DMS53 treated with DMSO at 0.1 percent for 48 hours (cell line): Measurements from ENCODE around the gene TEX264.
"Not testable (repeated sequence)": the region's sequence is repeated elsewhere in the genome, so short reads cannot be mapped to it uniquely, and the experiment has no call there.

Source experiments
- DNase-seq: peaks from one replicate; lab custom pipeline; 2025; ENCODE audit not compliant: unreplicated experiment; lab: John Stamatoyannopoulos, UW

The TEX264 gene, protein sequence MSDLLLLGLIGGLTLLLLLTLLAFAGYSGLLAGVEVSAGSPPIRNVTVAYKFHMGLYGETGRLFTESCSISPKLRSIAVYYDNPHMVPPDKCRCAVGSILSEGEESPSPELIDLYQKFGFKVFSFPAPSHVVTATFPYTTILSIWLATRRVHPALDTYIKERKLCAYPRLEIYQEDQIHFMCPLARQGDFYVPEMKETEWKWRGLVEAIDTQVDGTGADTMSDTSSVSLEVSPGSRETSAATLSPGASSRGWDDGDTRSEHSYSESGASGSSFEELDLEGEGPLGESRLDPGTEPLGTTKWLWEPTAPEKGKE

DNA sequence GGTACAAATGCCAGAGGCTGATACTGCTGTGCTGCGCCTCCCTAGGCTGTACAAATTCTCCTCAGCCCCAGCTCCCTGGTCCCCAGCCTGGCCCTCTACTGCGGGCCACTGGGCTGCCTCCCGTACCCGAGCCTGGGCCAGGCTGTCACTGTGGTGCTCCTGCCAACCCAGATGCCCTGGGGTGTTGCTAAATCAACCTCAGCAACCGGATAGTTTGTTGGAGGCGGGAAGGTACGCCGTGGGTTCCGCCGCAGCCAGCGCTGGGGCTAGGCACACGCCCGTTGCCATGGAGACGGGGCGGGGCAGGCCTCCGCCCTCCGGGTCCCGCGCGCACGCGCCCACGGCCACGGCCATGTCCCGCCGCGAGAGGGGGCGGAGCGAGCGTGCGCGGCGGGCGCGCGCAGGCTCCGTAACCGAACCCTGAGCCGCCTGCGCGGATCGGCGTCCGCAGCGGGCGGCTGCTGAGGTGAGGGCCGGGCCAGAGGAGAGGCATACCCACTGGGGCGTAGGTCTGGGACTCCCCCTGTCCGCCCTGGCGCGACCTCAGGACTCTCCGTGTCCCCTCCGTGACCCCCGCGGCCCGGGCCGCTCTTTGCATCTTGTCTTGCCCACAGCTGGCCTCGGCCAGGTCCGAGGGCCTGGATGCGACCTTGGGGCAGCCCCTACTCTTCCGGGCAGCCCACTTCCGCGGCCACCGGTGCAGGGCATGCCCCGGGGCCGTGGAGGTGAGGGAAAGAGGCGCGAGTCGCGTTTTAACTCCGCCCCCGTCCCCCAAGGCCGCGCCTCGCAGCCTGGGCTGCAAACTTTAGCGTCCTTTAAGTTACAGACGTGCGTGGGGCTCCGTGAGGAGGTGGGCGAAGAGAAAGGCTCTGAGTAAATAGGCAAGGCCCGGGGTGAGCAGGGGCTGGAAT lies at the start of gene TEX264:
Gene TEX264, plus strand, starts transcription at position 430 of the 911 bp plus-strand sequence. CDS start 3,053 bp downstream, outside the sequence.
- DNase-seq: peak; percentile 39

DNA sequence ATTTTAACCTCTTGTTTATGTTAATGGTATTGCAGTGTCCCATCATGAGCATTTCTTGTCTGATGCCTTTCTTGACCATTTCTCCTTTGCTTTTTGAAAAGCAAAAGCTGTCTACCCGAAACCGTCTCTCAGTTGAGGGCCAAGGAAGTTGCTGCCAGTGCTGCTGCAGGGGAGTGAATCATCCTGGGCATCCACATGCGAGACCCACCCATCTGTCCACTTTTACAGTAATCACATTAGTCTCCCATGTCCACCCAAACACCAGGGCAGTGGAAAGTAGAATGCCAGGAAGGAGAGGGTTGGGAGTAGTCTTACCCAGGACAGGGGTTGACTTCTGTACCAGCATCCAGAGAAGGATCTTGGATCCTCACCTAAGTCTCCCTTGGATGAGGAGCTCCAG lies 48.6 kb upstream of the TEX264 start:
- no peak for DNase-seq

DNA sequence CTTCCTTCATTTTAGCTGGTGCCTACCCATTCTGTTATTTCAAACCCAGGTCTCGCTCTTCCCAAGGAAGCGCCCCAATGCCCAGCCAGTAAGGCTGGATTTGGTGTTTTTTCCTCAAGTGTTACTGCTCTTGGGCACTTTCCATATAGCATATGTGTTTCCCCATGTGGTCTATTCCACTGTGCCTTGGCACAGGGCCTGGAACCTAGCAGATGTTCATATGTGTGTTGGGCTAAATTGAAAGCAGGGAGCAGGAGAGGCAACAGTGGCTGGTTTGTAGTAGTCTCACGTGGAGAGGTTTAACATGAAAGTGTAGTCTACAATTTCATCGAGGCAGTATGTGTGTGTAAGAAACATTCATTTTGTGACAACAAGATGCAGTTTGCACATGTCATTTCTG lies 48.2 kb upstream of the TEX264 start:
- DNase-seq: no peak

DNA sequence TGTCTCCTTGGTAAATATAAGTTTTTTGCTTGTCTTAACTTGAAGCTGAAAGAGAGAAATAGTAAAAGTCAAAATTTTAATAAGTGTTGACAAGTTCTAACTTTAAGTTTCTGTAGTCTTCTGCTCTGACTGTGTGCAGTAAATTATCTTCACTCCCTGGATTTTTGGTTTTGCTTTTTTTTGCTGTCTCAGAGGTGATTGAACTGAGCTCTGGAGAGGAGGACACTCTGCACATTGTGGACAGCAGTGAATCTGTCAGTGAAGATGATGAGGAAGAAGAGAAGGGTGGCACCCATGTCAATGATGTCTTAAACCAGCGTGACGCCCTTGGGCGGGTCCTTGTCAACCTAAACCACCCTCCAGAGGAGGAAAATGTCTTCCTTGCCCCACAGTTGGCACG lies 40.5 kb upstream of the TEX264 start:
- DNase-seq: no peak

GRCh38 chr3:51637144-51637940 lies 33.7 kb upstream of the TEX264 start:
- DNase-seq: no peak

GRCh38 chr3:51637941-51638471 lies 33.0 kb upstream of the TEX264 start:
- no peak for DNase-seq

- no peak for DNase-seq
These were observed 28.6 kb upstream of the TEX264 start for GRCh38 chr3:51642462-51642861.

DNA sequence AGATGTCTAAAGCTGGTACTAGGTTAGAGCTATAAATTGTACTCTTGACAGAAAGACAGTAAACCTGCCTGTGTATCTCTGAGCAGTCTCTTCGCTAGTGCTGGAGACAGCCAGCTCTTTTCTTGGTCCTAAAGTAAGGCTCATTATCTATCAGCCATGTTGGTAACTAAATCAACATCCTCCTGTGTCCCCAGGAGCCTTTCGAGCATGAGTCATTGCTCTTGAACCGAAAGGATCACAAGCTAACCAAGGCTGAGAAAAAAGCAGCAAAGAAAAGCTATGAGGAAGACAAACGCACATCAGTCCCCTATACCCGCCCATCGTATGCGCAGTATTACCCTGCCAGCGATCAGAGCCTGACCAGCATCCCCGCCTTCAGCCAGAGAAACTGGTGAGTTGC lies 25.0 kb upstream of the TEX264 start:
- DNase-seq: no peak

GRCh38 chr3:51652103-51652502 lies 18.9 kb upstream of the TEX264 start:
- DNase-seq: not testable (repeated sequence)

GRCh38 chr3:51653409-51653808 lies 17.6 kb upstream of the TEX264 start:
- not testable (repeated sequence) for DNase-seq

- no peak for DNase-seq
These were observed 13.8 kb upstream of the TEX264 start for GRCh38 chr3:51657234-51657633.

- DNase-seq: no peak
These were observed 11.1 kb upstream of the TEX264 start for GRCh38 chr3:51659942-51660341.

DNA sequence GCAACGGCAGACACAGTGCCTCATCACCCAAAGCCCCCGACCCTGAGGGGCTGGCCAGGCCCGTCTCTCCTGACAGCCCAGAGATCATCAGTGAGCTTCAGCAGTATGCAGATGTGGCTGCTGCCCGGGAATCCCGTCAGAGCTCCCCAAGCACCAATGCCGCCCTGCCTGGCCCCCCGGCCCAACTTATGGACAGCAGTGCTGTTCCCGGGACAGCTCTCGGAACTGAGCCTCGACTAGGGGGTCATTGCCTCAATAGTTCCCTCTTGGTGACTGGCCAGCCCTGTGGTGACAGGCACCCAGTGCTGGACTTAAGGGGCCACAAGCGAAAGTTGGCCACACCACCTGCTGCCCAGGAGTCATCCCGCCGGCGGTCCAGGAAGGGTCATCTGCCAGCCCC lies 8.6 kb upstream of the TEX264 start:
- DNase-seq: no peak

- DNase-seq: no peak
These were observed 2.3 kb upstream of the TEX264 start for GRCh38 chr3:51668756-51669155.

DNA sequence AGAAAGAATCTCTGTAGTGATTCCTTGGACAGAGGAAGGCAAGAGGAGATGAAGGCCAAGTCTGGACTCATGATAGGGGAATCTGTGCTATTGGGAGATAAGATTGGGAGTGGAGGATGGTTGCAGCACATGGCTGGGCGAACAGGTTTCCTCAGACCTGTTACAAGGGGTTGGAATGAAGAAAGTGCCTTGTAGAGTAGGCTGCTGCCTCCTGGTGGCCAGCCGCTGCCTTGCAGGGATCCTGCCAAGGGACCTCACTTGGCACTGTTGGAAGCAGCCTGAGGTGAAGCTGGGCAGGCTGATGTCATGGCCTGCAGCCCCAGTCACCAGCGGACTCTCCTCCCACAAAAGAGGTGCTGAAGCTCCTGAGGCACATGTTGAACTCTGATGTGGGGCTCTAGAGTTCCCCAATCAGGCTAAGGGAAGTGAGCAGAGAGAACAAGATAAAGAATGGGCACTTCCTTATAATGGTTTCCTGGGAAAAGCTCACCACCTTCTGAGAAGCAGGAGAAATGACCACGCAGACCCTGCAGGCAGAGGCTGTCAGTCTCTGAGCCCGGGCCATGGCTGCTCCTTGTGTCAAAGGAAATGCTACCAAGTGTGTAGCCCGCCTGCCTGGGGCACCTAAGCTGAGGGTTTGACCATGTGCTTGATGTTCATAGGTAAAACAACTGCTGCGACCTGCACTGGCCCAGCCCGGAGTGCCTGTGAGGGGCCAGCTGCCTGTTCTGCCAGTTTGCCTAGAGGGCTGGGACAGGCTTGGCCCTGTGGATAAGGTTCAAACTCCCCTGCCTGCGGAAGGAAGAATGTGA lies 1.6 kb upstream of the TEX264 start:
- peak; percentile 19 for DNase-seq

DNA sequence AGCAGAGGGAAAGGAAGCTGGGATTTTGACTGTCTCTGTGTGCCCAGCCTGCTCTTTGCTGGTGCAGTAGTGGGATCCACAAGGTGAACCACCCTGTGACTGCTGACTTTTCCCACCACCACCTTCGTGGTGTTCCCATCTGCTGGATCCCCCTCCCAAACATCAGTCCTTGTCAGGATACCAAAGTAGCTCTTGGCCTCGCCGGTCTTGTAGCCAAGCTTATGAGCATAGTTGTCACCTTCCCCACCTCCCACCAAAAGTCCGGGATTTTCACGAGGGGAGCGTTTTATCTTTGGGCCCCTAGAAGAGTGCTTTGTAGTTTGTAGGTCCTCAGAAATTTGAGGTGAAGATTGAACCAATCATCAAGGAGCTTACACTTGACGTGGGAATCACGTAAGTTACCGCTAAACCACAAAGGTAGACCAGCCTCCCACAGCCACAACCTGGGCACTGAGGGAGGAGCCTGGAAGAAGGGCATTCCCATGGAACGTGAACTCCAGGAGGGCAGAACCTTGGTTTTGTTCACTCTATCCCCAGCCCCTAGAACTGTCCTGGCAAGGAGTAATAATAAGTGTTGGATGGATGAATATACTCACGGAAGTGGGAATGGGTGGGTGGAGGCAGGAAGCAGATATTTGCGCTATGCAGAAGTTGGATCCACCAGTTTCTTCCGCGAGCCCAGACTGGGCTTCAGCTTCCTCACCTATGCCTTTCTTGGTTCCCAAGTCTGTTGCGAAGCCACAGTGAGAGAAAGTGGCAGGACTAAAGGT lies 814 bp upstream of the TEX264 start:
- DNase-seq: no peak

DNA sequence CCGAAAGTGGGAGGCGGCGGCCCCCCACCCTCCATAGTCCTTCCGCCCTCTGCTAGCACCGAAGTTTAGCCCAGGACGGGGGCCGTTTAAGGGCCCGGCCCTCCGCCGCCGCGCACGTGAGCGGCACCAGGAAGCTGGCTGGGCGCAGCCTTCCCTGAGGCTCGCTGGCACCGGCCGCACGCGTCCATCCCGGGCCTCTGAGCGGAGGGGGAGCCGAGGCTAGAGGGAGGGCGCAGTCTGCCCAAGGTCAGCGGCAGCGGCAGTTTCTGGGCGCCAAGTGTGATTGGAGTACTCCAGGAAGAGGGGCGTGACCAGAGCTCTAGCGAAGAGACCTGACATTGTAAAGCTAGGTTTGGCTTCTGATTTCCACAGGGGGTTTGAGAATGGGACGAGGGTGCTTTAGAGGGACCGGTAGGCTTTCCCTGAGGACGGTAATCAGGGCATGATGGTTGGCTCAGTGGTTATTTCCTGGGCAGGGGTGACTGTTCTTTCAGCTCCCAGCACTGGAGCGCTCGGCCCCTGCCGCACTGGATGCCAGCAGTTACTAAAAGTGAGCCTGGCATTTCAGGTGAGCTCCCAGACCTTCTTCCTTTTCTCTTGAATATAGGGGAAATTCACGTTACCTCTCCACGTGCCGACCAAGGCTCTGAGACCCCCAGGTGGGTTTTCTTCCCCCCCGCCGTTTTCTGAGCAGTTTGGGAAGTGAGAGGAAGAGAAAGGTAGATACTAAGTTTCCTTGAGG lies 853 bp downstream of the TEX264 start:
- DNase-seq: peak; percentile 3

DNA sequence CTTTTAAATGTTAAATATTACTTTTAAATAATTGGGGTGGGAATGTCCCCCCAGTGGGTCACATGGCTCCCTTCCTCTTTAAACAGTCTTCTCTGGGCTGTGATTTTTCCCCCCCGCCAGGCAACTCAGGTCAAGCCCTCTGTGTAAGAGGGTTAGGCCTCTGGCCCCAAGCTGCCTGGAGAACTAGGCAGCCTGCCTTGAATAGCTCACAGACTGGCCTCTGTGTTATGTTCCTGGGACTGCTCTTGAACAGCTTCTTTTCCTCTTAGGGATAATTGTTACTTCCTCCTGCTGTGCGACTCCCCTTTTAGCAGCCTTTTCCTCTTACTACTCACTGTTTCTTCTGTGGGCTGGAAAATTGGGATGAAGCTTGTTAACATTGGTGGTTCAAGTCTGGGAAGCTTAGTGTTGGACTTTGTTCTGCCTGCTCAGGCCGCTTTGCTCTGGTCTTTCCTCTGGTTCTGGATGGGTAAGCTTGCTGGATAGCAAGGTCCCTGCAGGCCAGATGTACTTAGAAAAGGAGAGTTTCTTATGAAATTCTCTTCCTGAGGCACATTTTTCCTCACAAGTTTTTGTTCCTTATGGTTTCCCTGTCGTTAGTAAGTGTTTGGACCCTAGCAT lies 2.2 kb downstream of the TEX264 start:
- DNase-seq: no peak
